HepG2 (cell line): Measurements from ENCODE around the gene HAND1. TPM values are rescaled to one million over a fixed set of nuclear protein-coding genes. Genes with fewer than 3 reads are reported as not detected.

Experiments
- ATAC-seq: fragments of 200-7000 bp; cut with Tn5 transposase; 3 replicates; pipeline ENCODE4 v1.9.1; 2020; ENCODE audit warnings: mild to moderate bottlenecking, moderate library complexity
- BruUV-seq: library from RNA; stranded (reverse); fragments of 400-500 nt; replicated peaks from 2 replicates; lab custom pipeline; 2021; lab: Mats Ljungman, UMichigan
- CTCF ChIA-PET: fragments of 300-600 bp; formaldehyde crosslinking; extraction: SDS; loops from one replicate; lab custom pipeline; 2021; ENCODE audit warnings: low total read pairs, inconsistent platforms, low intra/inter-chr PET ratio; lab: Yijun Ruan, JAX
- POLR2A ChIA-PET: fragments of 350-600 bp; sonication (Branson Sonifier 250); formaldehyde crosslinking; loops from one replicate; lab custom pipeline; 2020; ENCODE audit warnings: antibody characterized with exemption, inconsistent platforms; lab: Yijun Ruan, JAX
- DNase-seq: peaks from one replicate; pipeline ENCODE4 v3.0.0-alpha.2; 2015; ENCODE audit warnings: low spot score
- FAIRE-seq: peaks from 3 replicates; lab custom pipeline; 2011; peaks lifted over from hg19 to GRCh38; lab: Jason Lieb, UNC
- H2AFZ ChIP-seq: one replicate; pipeline ENCODE4 v1.6.1; 2011; ENCODE audit warnings: low read length, inconsistent platforms
- H3K27ac ChIP-seq: fragments of 300-600 bp; 3 replicates; pipeline ENCODE4 v1.8.0; 2011; ENCODE audit warnings: mixed run types, mild to moderate bottlenecking, mixed read lengths, low read length, inconsistent platforms; ENCODE audit not compliant: insufficient read depth; ENCODE audit errors: extremely low read length
- H3K27me3 ChIP-seq, 2 experiments: fragments of 200-600 bp in 1 of 2; 2 replicates in 1 of 2; 3 replicates in 1 of 2; pipeline versions ENCODE4 v1.6.0 to v1.8.0; 2011; ENCODE audit warnings: low read length in 2 of 2, mild to moderate bottlenecking in 2 of 2, moderate library complexity in 2 of 2, inconsistent platforms in 1 of 2; ENCODE audit not compliant: insufficient read depth in 2 of 2, control insufficient read depth in 1 of 2
- H3K36me3 ChIP-seq, 2 experiments: fragments of 200-600 bp in 1 of 2; replicated peaks in 1 of 2; 2 replicates in 1 of 2; 3 replicates in 1 of 2; pipeline versions ENCODE4 v1.5.1 to v1.8.0; 2011; ENCODE audit warnings: low read length in 2 of 2, inconsistent platforms in 1 of 2; ENCODE audit not compliant: insufficient read depth in 2 of 2, control insufficient read depth in 1 of 2
- H3K4me1 ChIP-seq: 2 replicates; pipeline ENCODE4 v1.5.1; 2012; ENCODE audit warnings: low read length, inconsistent platforms; ENCODE audit not compliant: insufficient read depth
- H3K4me2 ChIP-seq: 2 replicates; pipeline ENCODE4 v1.6.0; 2011; ENCODE audit warnings: low read depth, low read length, inconsistent platforms
- H3K4me3 ChIP-seq, 3 experiments: fragments of 200-600 bp in 1 of 3; sonication (generic), shearing (Covaris generic) in 1 of 3; replicated peaks in 1 of 3; 2 replicates each; pipeline ENCODE4 v1.5.1; 2011 to 2016; ENCODE audit warnings: low read length in 3 of 3, inconsistent platforms in 2 of 3, low read depth in 2 of 3, mild to moderate bottlenecking in 2 of 3, control low read depth in 1 of 3, mixed read lengths in 1 of 3; ENCODE audit not compliant: insufficient read depth in 1 of 3
- H3K79me2 ChIP-seq: one replicate; pipeline ENCODE4 v1.6.1; 2011; ENCODE audit warnings: low read length, inconsistent platforms; ENCODE audit not compliant: insufficient read depth
- H3K9ac ChIP-seq: 2 replicates; pipeline ENCODE4 v1.6.0; 2011; ENCODE audit warnings: mild to moderate bottlenecking, low read depth, low read length, inconsistent platforms; ENCODE audit not compliant: insufficient read depth
- H3K9me3 ChIP-seq: 2 replicates; pipeline ENCODE4 v1.5.1; 2012; ENCODE audit warnings: mild to moderate bottlenecking, low read length
- H4K20me1 ChIP-seq: 2 replicates; pipeline ENCODE4 v1.6.0; 2011; ENCODE audit warnings: inconsistent platforms, mild to moderate bottlenecking, low read length, moderate library complexity; ENCODE audit not compliant: insufficient read depth
- CENPX ChIP-seq: sonication (generic); formaldehyde crosslinking; IDR thresholded peaks from 2 replicates; pipeline ENCODE4 v1.9.0; 2021; ENCODE audit warnings: mild to moderate bottlenecking, missing genetic modification reagents, moderate library complexity
- DNMT3B ChIP-seq: conservative IDR thresholded peaks from 2 replicates; pipeline ENCODE4 v1.6.1; 2016; ENCODE audit warnings: missing biosample characterization, control low read depth
- HDAC6 ChIP-seq: fragments of 200-600 bp; sonication (generic); IDR thresholded peaks from 2 replicates; pipeline ENCODE4 v1.7.0; 2017; ENCODE audit warnings: mild to moderate bottlenecking, antibody characterized with exemption, low read length, low read depth
- KMT2A ChIP-seq: sonication (generic); formaldehyde crosslinking; IDR thresholded peaks from 2 replicates; pipeline ENCODE4 v1.4.0; 2020; ENCODE audit warnings: missing genetic modification reagents
- NCOA5 ChIP-seq: sonication (generic); formaldehyde crosslinking; IDR thresholded peaks from 2 replicates; pipeline ENCODE4 v1.4.0; 2020; ENCODE audit warnings: missing genetic modification reagents
- SNAPC2 ChIP-seq: sonication (generic); formaldehyde crosslinking; IDR thresholded peaks from 2 replicates; pipeline ENCODE4 v1.8.1; 2022; ENCODE audit warnings: mild to moderate bottlenecking, missing genetic modification reagents
- ZNF331 ChIP-seq: sonication (generic); formaldehyde crosslinking; IDR thresholded peaks from 2 replicates; pipeline ENCODE4 v1.4.0; 2020; ENCODE audit warnings: missing genetic modification reagents
- ZNF703 ChIP-seq: sonication (generic); formaldehyde crosslinking; IDR thresholded peaks from 2 replicates; pipeline ENCODE4 v1.5.1; 2020; ENCODE audit warnings: missing genetic modification reagents, mild to moderate bottlenecking, moderate library complexity, borderline replicate concordance
- ZNF781 ChIP-seq: sonication (generic); formaldehyde crosslinking; IDR thresholded peaks from 2 replicates; pipeline ENCODE4 v1.5.1; 2020; ENCODE audit warnings: borderline replicate concordance, mild to moderate bottlenecking, missing genetic modification reagents; ENCODE audit errors: not compliant biosample characterization
- ZNF878 ChIP-seq: sonication (generic); formaldehyde crosslinking; IDR thresholded peaks from 2 replicates; pipeline ENCODE4 v1.8.1; 2023; ENCODE audit warnings: mild to moderate bottlenecking, missing genetic modification reagents, moderate library complexity
- WGBS: methylation state at CpG from one replicate; pipeline ENCODE4 v1.1.6; 2017; ENCODE audit warnings: low lambda C conversion rate; 5-methylcytosine and 5-hydroxymethylcytosine counted together
- in situ Hi-C: cut with HindIII; loops from 2 replicates; pipeline ENCODE4 v1.10.0; 2017; ENCODE audit warnings: low pct_unique_long_range_greater_than_20kb; ENCODE audit not compliant: extremely low pct_ligation_motif_present
- intact Hi-C: fragments of 100-400 bp; cut with micrococcal nuclease; formaldehyde crosslinking; loops from one replicate; pipeline ENCODE4 v1.10.0; 2022; ENCODE audit not compliant: unreplicated experiment
- polyA plus RNA-seq, 8 experiments: library from polyadenylated mRNA; depleted of rRNA in 3 of 8; stranded (reverse) in 7 of 8; unstranded in 1 of 8; fragments of >200 nt; fragmentation: Illumina TruSeq in 4 of 8; extraction: Trizol in 4 of 8; gene quantifications; 2 replicates each; pipeline versions ENCODE4 v1.2.1 to v1.2.3, GENCODE V29; 2011 to 2016; ENCODE audit warnings: low read depth in 4 of 8, missing spikeins in 1 of 8, mixed read lengths in 1 of 8; ENCODE audit not compliant: insufficient read depth in 1 of 8
- total RNA-seq, 5 experiments: library from RNA; depleted of rRNA; stranded (reverse); fragments of >200 nt; fragmentation: Illumina TruSeq; extraction: Trizol; gene quantifications; 2 replicates each; pipeline ENCODE4 v1.2.3, GENCODE V29; 2016; ENCODE audit warnings: low read depth in 1 of 5
- TF ChIP-seq, protein P1 (sequence below): sonication (generic); formaldehyde crosslinking; IDR thresholded peaks from 2 replicates; pipeline ENCODE4 v1.5.0; 2020; ENCODE audit warnings: missing genetic modification reagents, mild to moderate bottlenecking, borderline replicate concordance
- TF ChIP-seq, protein P2 (sequence below): sonication (generic); formaldehyde crosslinking; IDR thresholded peaks from 2 replicates; pipeline ENCODE4 v1.5.1; 2020; ENCODE audit warnings: mild to moderate bottlenecking, missing genetic modification reagents, moderate library complexity
- TF ChIP-seq, protein P3 (sequence below): sonication (generic); formaldehyde crosslinking; IDR thresholded peaks from 2 replicates; pipeline ENCODE4 v1.4.0; 2020; ENCODE audit warnings: missing genetic modification reagents, borderline replicate concordance

HAND1 gene
- total and polyA plus RNA-seq, 2 of the 13 experiments (the other 11 are each of a cell fraction or from before 2014, with no cell fraction given): not detected

DNA sequence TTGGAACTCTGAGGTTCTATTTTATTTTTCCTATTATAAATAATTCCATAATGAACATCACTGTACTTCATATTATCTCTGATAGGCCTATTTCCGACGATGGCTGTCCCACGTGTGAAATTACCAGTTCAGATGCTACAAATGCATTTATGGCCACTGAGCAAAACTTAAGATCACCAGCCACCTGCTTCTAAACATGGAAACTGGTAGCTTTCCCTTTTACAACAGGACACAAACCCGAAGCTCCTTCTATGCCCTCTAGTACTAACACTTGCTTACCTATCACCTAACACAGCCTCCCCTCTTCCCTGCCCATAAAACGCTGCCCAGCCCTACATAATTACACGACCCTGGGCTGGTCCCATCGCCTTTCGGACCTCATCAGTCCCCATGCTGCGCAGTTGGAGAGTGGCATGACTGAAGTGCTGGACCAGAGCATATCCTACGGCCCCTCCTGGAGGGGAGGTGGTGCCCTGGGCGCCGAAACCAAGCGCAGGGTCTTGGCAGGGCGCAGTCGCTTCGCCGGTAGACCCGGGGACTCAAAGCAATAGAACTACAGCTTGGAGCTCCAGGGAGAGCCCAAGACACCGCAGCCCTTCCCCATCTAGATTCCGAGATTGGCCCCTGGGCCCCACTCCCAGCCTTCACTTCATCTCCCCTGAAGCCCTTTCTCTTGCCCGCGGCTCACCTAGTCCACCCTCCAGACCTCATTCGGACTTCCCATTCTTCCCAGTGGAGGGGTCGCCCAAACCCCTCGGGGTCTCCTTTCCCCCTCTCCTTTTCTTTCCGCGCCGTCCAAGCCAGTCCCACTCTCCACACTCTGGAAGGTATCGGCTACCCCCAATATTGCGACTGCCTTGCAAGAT lies 33.2 kb downstream of the HAND1 start:
- Histone ChIP-seq H3K79me2 (peaks cover 23% of the 10 kb centered on the region), H4K20me1 (peaks cover 11% of the 10 kb centered on the region), H3K9ac (peak overlapping the region; percentile 78), H3K27ac (peak overlapping the region; percentile 60), H3K4me2 (peak overlapping the region; percentile 97), H3K9me3 (no peaks in the 10 kb centered on the region), H3K4me1 (peaks cover 34% of the 10 kb centered on the region), H2AFZ (no peak overlapping the region), H3K4me3 (peak overlapping the region; percentile 81 to 97 (median 94)), H3K36me3 (peaks cover 0 to 17% of the 10 kb centered on the region in 2 experiments; a peak in 4 of 5 replicates), H3K27me3 (no peaks in the 10 kb centered on the region)
- DNase-seq: no peak
- WGBS: 5% methylated on average over 25 of the region's 30 CpGs
- ATAC-seq: peak; percentile 64
- ChIA-PET CTCF (no interaction called here), POLR2A (no interaction called here)
- intact Hi-C loops: loop anchor here (1.0 to 2.0 kb wide), 2 partner anchors 21 to 22 kb away; no protein-coding TSS in a partner anchor
- no peak for FAIRE-seq
- in situ Hi-C loops: no loop called here
- TSS peak; percentile 47 for BruUV-seq
- TF ChIP-seq ZNF703: no peak
- no peak for TF ChIP-seq CENPX (CRISPR knock-in tag)
- TF ChIP-seq ZNF781 (CRISPR knock-in tag): no peak
- no peak for TF ChIP-seq DNMT3B (CRISPR knock-in tag)
- TF ChIP-seq KMT2A (CRISPR knock-in tag): peak; percentile 52; the same call in 1 of the 2 replicates
- no peak for TF ChIP-seq HDAC6
- TF ChIP-seq ZNF878 (CRISPR knock-in tag): no peak
- TF ChIP-seq, protein P1, sequence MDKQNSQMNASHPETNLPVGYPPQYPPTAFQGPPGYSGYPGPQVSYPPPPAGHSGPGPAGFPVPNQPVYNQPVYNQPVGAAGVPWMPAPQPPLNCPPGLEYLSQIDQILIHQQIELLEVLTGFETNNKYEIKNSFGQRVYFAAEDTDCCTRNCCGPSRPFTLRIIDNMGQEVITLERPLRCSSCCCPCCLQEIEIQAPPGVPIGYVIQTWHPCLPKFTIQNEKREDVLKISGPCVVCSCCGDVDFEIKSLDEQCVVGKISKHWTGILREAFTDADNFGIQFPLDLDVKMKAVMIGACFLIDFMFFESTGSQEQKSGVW (CRISPR knock-in tag): no peak
- TF ChIP-seq NCOA5: no peak
- no peak for TF ChIP-seq SNAPC2
- no peak for TF ChIP-seq ZNF331 (CRISPR knock-in tag)
- TF ChIP-seq, protein P2, sequence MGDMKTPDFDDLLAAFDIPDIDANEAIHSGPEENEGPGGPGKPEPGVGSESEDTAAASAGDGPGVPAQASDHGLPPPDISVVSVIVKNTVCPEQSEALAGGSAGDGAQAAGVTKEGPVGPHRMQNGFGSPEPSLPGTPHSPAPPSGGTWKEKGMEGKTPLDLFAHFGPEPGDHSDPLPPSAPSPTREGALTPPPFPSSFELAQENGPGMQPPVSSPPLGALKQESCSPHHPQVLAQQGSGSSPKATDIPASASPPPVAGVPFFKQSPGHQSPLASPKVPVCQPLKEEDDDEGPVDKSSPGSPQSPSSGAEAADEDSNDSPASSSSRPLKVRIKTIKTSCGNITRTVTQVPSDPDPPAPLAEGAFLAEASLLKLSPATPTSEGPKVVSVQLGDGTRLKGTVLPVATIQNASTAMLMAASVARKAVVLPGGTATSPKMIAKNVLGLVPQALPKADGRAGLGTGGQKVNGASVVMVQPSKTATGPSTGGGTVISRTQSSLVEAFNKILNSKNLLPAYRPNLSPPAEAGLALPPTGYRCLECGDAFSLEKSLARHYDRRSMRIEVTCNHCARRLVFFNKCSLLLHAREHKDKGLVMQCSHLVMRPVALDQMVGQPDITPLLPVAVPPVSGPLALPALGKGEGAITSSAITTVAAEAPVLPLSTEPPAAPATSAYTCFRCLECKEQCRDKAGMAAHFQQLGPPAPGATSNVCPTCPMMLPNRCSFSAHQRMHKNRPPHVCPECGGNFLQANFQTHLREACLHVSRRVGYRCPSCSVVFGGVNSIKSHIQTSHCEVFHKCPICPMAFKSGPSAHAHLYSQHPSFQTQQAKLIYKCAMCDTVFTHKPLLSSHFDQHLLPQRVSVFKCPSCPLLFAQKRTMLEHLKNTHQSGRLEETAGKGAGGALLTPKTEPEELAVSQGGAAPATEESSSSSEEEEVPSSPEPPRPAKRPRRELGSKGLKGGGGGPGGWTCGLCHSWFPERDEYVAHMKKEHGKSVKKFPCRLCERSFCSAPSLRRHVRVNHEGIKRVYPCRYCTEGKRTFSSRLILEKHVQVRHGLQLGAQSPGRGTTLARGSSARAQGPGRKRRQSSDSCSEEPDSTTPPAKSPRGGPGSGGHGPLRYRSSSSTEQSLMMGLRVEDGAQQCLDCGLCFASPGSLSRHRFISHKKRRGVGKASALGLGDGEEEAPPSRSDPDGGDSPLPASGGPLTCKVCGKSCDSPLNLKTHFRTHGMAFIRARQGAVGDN (CRISPR knock-in tag): peak; percentile 27
- TF ChIP-seq, protein P3, sequence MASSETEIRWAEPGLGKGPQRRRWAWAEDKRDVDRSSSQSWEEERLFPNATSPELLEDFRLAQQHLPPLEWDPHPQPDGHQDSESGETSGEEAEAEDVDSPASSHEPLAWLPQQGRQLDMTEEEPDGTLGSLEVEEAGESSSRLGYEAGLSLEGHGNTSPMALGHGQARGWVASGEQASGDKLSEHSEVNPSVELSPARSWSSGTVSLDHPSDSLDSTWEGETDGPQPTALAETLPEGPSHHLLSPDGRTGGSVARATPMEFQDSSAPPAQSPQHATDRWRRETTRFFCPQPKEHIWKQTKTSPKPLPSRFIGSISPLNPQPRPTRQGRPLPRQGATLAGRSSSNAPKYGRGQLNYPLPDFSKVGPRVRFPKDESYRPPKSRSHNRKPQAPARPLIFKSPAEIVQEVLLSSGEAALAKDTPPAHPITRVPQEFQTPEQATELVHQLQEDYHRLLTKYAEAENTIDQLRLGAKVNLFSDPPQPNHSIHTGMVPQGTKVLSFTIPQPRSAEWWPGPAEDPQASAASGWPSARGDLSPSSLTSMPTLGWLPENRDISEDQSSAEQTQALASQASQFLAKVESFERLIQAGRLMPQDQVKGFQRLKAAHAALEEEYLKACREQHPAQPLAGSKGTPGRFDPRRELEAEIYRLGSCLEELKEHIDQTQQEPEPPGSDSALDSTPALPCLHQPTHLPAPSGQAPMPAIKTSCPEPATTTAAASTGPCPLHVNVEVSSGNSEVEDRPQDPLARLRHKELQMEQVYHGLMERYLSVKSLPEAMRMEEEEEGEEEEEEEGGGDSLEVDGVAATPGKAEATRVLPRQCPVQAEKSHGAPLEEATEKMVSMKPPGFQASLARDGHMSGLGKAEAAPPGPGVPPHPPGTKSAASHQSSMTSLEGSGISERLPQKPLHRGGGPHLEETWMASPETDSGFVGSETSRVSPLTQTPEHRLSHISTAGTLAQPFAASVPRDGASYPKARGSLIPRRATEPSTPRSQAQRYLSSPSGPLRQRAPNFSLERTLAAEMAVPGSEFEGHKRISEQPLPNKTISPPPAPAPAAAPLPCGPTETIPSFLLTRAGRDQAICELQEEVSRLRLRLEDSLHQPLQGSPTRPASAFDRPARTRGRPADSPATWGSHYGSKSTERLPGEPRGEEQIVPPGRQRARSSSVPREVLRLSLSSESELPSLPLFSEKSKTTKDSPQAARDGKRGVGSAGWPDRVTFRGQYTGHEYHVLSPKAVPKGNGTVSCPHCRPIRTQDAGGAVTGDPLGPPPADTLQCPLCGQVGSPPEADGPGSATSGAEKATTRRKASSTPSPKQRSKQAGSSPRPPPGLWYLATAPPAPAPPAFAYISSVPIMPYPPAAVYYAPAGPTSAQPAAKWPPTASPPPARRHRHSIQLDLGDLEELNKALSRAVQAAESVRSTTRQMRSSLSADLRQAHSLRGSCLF: no peak
